HCT116 (cell line): Measurements from ENCODE around the gene TMEM217.

Experiments used
- CEBPB ChIP-seq: IDR thresholded peaks from 2 replicates; pipeline ENCODE4 v1.6.1; 2012; ENCODE audit warnings: low read depth
- EGR1 ChIP-seq: IDR thresholded peaks from 2 replicates; pipeline ENCODE4 v1.6.1; 2012; ENCODE audit warnings: low read depth
- EZH2 ChIP-seq: fragments of 200-600 bp; sonication (generic); IDR thresholded peaks from 2 replicates; pipeline ENCODE4 v1.6.1; 2017; ENCODE audit warnings: antibody characterized with exemption, mixed run types
- JUND ChIP-seq: IDR thresholded peaks from 2 replicates; pipeline ENCODE4 v1.6.1; 2012
- REST ChIP-seq: IDR thresholded peaks from 2 replicates; pipeline ENCODE4 v1.6.1; 2012; ENCODE audit warnings: low read depth
- YY1 ChIP-seq: IDR thresholded peaks from 2 replicates; pipeline ENCODE4 v1.6.1; 2011; ENCODE audit warnings: low read length, low read depth, moderate library complexity, mild to moderate bottlenecking; ENCODE audit not compliant: insufficient replicate concordance; ENCODE audit errors: extremely low read depth
- TF ChIP-seq, protein P1 (sequence below), 3 experiments: fragments of 200-600 bp in 1 of 3; sonication (generic) in 1 of 3; IDR thresholded peaks in 2 of 3; conservative IDR thresholded peaks in 1 of 3; 2 replicates each; pipeline ENCODE4 v1.5.1; 2012 to 2017; ENCODE audit warnings: low read depth in 2 of 3, low read length in 2 of 3, antibody characterized with exemption in 1 of 3, borderline replicate concordance in 1 of 3, control low read depth in 1 of 3, mild to moderate bottlenecking in 1 of 3, mixed read lengths in 1 of 3, mixed run types in 1 of 3, moderate library complexity in 1 of 3; ENCODE audit not compliant: insufficient read depth in 1 of 3
- TF ChIP-seq, protein P2 (sequence below): IDR thresholded peaks from 2 replicates; pipeline ENCODE4 v1.6.1; 2012

DNA sequence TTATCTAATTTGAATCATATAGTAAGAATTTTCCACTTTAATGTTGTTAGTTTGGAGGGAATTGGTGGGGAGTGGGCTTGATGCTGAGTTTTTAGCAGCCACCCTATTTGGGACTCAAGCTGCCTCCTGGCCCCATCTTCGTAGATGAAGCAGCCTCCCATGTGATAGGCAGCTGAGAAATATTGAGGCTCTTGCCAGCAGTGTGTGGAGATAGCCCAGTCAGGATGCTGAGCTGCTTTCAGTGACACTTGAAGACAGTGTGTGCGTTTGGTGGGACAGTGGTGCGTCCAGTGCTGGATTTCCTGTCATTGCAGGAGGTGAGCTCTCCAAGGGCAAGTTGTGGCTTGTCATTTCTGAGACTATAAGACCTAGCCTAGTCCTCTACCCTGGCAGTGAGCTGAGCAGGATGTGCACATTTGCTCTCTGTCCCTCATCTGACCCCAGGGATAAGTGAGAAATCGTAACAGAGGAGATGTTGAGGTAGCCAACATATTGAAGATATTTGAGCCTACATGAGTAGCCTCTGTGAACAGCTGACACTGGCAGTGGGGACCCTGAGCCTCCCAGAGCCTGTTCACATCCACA is 48.0 kb upstream of the TMEM217 start:
- TF ChIP-seq, protein P1, sequence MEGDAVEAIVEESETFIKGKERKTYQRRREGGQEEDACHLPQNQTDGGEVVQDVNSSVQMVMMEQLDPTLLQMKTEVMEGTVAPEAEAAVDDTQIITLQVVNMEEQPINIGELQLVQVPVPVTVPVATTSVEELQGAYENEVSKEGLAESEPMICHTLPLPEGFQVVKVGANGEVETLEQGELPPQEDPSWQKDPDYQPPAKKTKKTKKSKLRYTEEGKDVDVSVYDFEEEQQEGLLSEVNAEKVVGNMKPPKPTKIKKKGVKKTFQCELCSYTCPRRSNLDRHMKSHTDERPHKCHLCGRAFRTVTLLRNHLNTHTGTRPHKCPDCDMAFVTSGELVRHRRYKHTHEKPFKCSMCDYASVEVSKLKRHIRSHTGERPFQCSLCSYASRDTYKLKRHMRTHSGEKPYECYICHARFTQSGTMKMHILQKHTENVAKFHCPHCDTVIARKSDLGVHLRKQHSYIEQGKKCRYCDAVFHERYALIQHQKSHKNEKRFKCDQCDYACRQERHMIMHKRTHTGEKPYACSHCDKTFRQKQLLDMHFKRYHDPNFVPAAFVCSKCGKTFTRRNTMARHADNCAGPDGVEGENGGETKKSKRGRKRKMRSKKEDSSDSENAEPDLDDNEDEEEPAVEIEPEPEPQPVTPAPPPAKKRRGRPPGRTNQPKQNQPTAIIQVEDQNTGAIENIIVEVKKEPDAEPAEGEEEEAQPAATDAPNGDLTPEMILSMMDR (IDR thresholded peaks at IDR 0.05 in 2 of 3, conservative IDR thresholded peaks at IDR 0.05 in 1 of 3; ENCODE audit: borderline replicate concordance in 1 of 3, insufficient read depth in 1 of 3, low read depth in 2 of 3, low read length in 2 of 3) = no peak
- TF ChIP-seq, protein P2, sequence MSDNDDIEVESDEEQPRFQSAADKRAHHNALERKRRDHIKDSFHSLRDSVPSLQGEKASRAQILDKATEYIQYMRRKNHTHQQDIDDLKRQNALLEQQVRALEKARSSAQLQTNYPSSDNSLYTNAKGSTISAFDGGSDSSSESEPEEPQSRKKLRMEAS = no peak
- TF ChIP-seq CEBPB (no peak), REST (no peak), EGR1 (no peak), EZH2 (no peak), JUND (no peak), YY1 (no peak)
